ENCODE data around the gene EIF4G3.

DNA sequence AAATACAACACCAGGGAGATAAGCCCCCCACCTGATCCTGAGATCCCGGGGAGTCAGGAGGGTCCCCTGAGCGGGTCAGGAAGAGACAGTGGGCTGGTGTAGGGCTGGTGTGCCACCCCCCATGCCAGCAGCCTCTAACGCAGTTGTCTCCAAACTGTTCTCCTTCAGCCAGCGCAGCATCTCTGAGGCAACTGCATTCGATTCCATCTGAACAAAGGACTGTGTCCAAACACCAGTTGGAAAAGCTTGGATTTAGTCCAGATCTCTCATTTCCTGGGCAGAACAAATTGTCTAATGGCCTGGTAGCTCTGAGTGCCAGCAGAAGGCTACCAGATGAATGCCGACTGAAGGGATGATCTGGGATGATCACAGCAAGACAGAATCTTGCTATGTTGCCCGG lies 44.1 kb upstream of the EIF4G3 start:
- TF ChIP-seq, protein P1, sequence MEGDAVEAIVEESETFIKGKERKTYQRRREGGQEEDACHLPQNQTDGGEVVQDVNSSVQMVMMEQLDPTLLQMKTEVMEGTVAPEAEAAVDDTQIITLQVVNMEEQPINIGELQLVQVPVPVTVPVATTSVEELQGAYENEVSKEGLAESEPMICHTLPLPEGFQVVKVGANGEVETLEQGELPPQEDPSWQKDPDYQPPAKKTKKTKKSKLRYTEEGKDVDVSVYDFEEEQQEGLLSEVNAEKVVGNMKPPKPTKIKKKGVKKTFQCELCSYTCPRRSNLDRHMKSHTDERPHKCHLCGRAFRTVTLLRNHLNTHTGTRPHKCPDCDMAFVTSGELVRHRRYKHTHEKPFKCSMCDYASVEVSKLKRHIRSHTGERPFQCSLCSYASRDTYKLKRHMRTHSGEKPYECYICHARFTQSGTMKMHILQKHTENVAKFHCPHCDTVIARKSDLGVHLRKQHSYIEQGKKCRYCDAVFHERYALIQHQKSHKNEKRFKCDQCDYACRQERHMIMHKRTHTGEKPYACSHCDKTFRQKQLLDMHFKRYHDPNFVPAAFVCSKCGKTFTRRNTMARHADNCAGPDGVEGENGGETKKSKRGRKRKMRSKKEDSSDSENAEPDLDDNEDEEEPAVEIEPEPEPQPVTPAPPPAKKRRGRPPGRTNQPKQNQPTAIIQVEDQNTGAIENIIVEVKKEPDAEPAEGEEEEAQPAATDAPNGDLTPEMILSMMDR (IDR thresholded peaks at IDR 0.05): no peak
- TF ChIP-seq POLR2A (IDR thresholded peaks at IDR 0.05): no peak
